IMR-90 (cell line): ENCODE results near the gene MEGF8. TPM values are rescaled to one million over a fixed set of nuclear protein-coding genes. Genes with fewer than 3 reads are reported as not detected.

Experiments
- ATAC-seq: fragments of 200-7000 bp; cut with Tn5 transposase; 2 replicates; pipeline ENCODE4 v1.9.1; 2020; ENCODE audit warnings: low read depth, mild to moderate bottlenecking, moderate library complexity
- BruUV-seq: library from RNA; stranded (reverse); fragments of 400-500 nt; replicated peaks from 2 replicates; lab custom pipeline; 2021; lab: Mats Ljungman, UMichigan
- CTCF ChIA-PET: fragments of 300-600 bp; formaldehyde crosslinking; extraction: SDS; loops from one replicate; lab custom pipeline; 2021; ENCODE audit warnings: antibody characterized with exemption; lab: Yijun Ruan, JAX
- POLR2A ChIA-PET: fragments of 300-600 bp; sonication (Branson Sonifier 250); formaldehyde crosslinking; loops from one replicate; lab custom pipeline; 2022; ENCODE audit warnings: antibody characterized with exemption; ENCODE audit not compliant: unreplicated experiment; lab: Charles Lee
- DNase-seq: peaks from one replicate; pipeline ENCODE4 v3.0.0; 2013
- H2AFZ ChIP-seq: replicated peaks from 2 replicates; pipeline ENCODE3; 2013; ENCODE audit warnings: low read length, mild to moderate bottlenecking; ENCODE audit not compliant: poor library complexity
- H2AK5ac ChIP-seq: 2 replicates; pipeline ENCODE4 v1.6.1; 2013; ENCODE audit warnings: low read depth, low read length, inconsistent platforms
- H2AK9ac ChIP-seq: replicated peaks from 2 replicates; pipeline ENCODE3; 2013; ENCODE audit warnings: mild to moderate bottlenecking, low read depth, low read length, moderate library complexity; ENCODE audit not compliant: poor library complexity
- H2BK120ac ChIP-seq: 2 replicates; pipeline ENCODE4 v1.6.1; 2013; ENCODE audit warnings: low read depth, low read length, inconsistent platforms
- H2BK15ac ChIP-seq: 3 replicates; pipeline ENCODE4 v1.6.1; 2013; ENCODE audit warnings: low read depth, low read length, inconsistent platforms
- H2BK20ac ChIP-seq: 2 replicates; pipeline ENCODE4 v1.6.1; 2013; ENCODE audit warnings: low read depth, mild to moderate bottlenecking, inconsistent platforms, low read length, moderate library complexity
- H2BK5ac ChIP-seq: 2 replicates; pipeline ENCODE4 v1.6.1; 2013; ENCODE audit warnings: mild to moderate bottlenecking, low read depth, low read length, inconsistent platforms; ENCODE audit not compliant: poor library complexity, severe bottlenecking
- H3K14ac ChIP-seq: replicated peaks from 2 replicates; pipeline ENCODE4 v1.6.1; 2013; ENCODE audit warnings: low read depth, low read length, inconsistent platforms
- H3K18ac ChIP-seq: 2 replicates; pipeline ENCODE4 v1.6.1; 2013; ENCODE audit warnings: low read depth, low read length, control low read depth
- H3K23ac ChIP-seq: 2 replicates; pipeline ENCODE4 v1.6.1; 2013; ENCODE audit warnings: low read depth, low read length, inconsistent platforms
- H3K27ac ChIP-seq: 2 replicates; pipeline ENCODE4 v1.5.1; 2013; ENCODE audit warnings: mild to moderate bottlenecking, control low read depth, low read length; ENCODE audit not compliant: insufficient read depth
- H3K27me3 ChIP-seq: 2 replicates; pipeline ENCODE4 v1.6.1; 2013; ENCODE audit warnings: low read length; ENCODE audit not compliant: control insufficient read depth, insufficient read depth
- H3K36me3 ChIP-seq: 2 replicates; pipeline ENCODE4 v1.6.1; 2013; ENCODE audit warnings: low read length, mixed read lengths; ENCODE audit not compliant: control insufficient read depth, insufficient read depth
- H3K4ac ChIP-seq: 2 replicates; pipeline ENCODE4 v1.6.1; 2013; ENCODE audit warnings: low read depth, low read length, inconsistent platforms
- H3K4me1 ChIP-seq: 2 replicates; pipeline ENCODE4 v1.6.1; 2013; ENCODE audit warnings: low read length, mixed read lengths; ENCODE audit not compliant: control insufficient read depth, insufficient read depth
- H3K4me2 ChIP-seq: 2 replicates; pipeline ENCODE4 v1.6.1; 2013; ENCODE audit warnings: low read depth, mild to moderate bottlenecking, control low read depth, low read length, moderate library complexity
- H3K4me3 ChIP-seq: 2 replicates; pipeline ENCODE4 v1.5.1; 2013; ENCODE audit warnings: low read depth, mild to moderate bottlenecking, control low read depth, low read length, moderate library complexity; ENCODE audit not compliant: insufficient read depth
- H3K56ac ChIP-seq: 2 replicates; pipeline ENCODE4 v1.6.1; 2013; ENCODE audit warnings: low read length, inconsistent platforms; ENCODE audit not compliant: insufficient read depth; ENCODE audit errors: extremely low read depth
- H3K79me1 ChIP-seq, 2 experiments: 2 replicates each; pipeline ENCODE4 v1.6.1; 2013; ENCODE audit warnings: low read length in 2 of 2, inconsistent platforms in 1 of 2, low read depth in 1 of 2
- H3K9ac ChIP-seq: 2 replicates; pipeline ENCODE4 v1.6.1; 2013; ENCODE audit warnings: low read depth, low read length, control low read depth
- H3K9me1 ChIP-seq: 2 replicates; pipeline ENCODE4 v1.6.1; 2013; ENCODE audit warnings: low read length, inconsistent platforms; ENCODE audit not compliant: insufficient read depth
- H3K9me3 ChIP-seq: 2 replicates; pipeline ENCODE4 v1.6.1; 2013; ENCODE audit warnings: low read length; ENCODE audit not compliant: control insufficient read depth, insufficient read depth
- H4K20me1 ChIP-seq: 2 replicates; pipeline ENCODE4 v1.6.1; 2013; ENCODE audit warnings: low read length, inconsistent platforms; ENCODE audit not compliant: insufficient read depth
- H4K5ac ChIP-seq: 2 replicates; pipeline ENCODE4 v1.6.1; 2013; ENCODE audit warnings: mild to moderate bottlenecking, low read depth, low read length, control low read depth
- H4K8ac ChIP-seq, 2 experiments: 2 replicates each; pipeline ENCODE4 v1.6.1; 2013; ENCODE audit warnings: low read depth in 2 of 2, low read length in 2 of 2, control low read depth in 1 of 2, inconsistent platforms in 1 of 2
- H4K91ac ChIP-seq: 2 replicates; pipeline ENCODE4 v1.6.1; 2013; ENCODE audit warnings: low read depth, low read length, inconsistent platforms; ENCODE audit not compliant: insufficient read depth
- BHLHE40 ChIP-seq: fragments of 150-350 bp; IDR thresholded peaks from 2 replicates; pipeline ENCODE4 v1.6.1; 2016; ENCODE audit warnings: mild to moderate bottlenecking, low read depth, low read length
- CEBPB ChIP-seq: IDR thresholded peaks from 2 replicates; pipeline ENCODE4 v1.6.1; 2012; ENCODE audit warnings: low read depth, low read length, improper control_type of control experiment
- CHD1 ChIP-seq: IDR thresholded peaks from 2 replicates; pipeline ENCODE4 v1.6.1; 2012; ENCODE audit warnings: low read depth, low read length, improper control_type of control experiment
- CTCF ChIP-seq: conservative IDR thresholded peaks from 2 replicates; pipeline ENCODE4 v1.5.1; 2012; ENCODE audit warnings: mild to moderate bottlenecking, low read depth, low read length, improper control_type of control experiment
- ELK1 ChIP-seq: fragments of 150-350 bp; IDR thresholded peaks from 2 replicates; pipeline ENCODE4 v1.6.1; 2016; ENCODE audit warnings: low read depth, mild to moderate bottlenecking, low read length, moderate library complexity, borderline replicate concordance
- FOS ChIP-seq: fragments of 150-350 bp; IDR thresholded peaks from 2 replicates; pipeline ENCODE4 v1.6.1; 2016; ENCODE audit warnings: low read depth, low read length
- MAZ ChIP-seq: IDR thresholded peaks from 2 replicates; pipeline ENCODE4 v1.6.1; 2012; ENCODE audit warnings: low read depth, mild to moderate bottlenecking, low read length, improper control_type of control experiment, moderate library complexity, borderline replicate concordance
- MXI1 ChIP-seq: IDR thresholded peaks from 2 replicates; pipeline ENCODE4 v1.6.1; 2012; ENCODE audit warnings: low read depth, mild to moderate bottlenecking, low read length, moderate library complexity, borderline replicate concordance
- NFE2L2 ChIP-seq: fragments of 150-350 bp; IDR thresholded peaks from 2 replicates; pipeline ENCODE4 v1.6.1; 2016; ENCODE audit warnings: low read depth, mild to moderate bottlenecking, low read length
- POLR2A ChIP-seq: IDR thresholded peaks from 2 replicates; pipeline ENCODE4 v1.6.1; 2012; ENCODE audit warnings: mild to moderate bottlenecking, low read depth, low read length
- RAD21 ChIP-seq: IDR thresholded peaks from 2 replicates; pipeline ENCODE4 v1.6.1; 2012; ENCODE audit warnings: low read length, improper control_type of control experiment
- RCOR1 ChIP-seq: IDR thresholded peaks from 2 replicates; pipeline ENCODE4 v1.6.1; 2012; ENCODE audit warnings: mild to moderate bottlenecking, low read length, improper control_type of control experiment; ENCODE audit not compliant: insufficient replicate concordance
- RFX5 ChIP-seq: IDR thresholded peaks from 2 replicates; pipeline ENCODE4 v1.8.0; 2012; ENCODE audit warnings: low read depth, mild to moderate bottlenecking, low read length, moderate library complexity
- SMC3 ChIP-seq: fragments of 150-350 bp; IDR thresholded peaks from 2 replicates; pipeline ENCODE4 v1.6.1; 2016; ENCODE audit warnings: low read depth, mild to moderate bottlenecking, antibody characterized with exemption, low read length, moderate library complexity
- USF2 ChIP-seq: fragments of 150-350 bp; IDR thresholded peaks from 2 replicates; pipeline ENCODE4 v1.6.1; 2017; ENCODE audit warnings: mild to moderate bottlenecking, antibody characterized with exemption, low read length, low read depth
- WGBS, 2 experiments: methylation state at CpG; one replicate each; pipeline versions ENCODE4 v1.1.5 to v1.1.7; 2013; ENCODE audit warnings: missing lambda C conversion rate in 2 of 2; ENCODE audit not compliant: insufficient read length in 1 of 2; ENCODE audit errors: extremely low coverage in 2 of 2; 5-methylcytosine and 5-hydroxymethylcytosine counted together
- dilution Hi-C: fragments of 300-500 bp; cut with HindIII; formaldehyde crosslinking; loops from one replicate; pipeline ENCODE4 v1.14.3; 2018; ENCODE audit warnings: low sequenced_read_pairs; ENCODE audit not compliant: unreplicated experiment
- in situ Hi-C: fragments of 300-500 bp; cut with MboI; formaldehyde crosslinking; loops from 3 replicates; pipeline ENCODE4 v1.14.3; 2019; ENCODE audit warnings: low sequenced_read_pairs, inconsistent platforms, mixed read lengths
- intact Hi-C: fragments of 100-400 bp; cut with micrococcal nuclease; formaldehyde crosslinking; loops from 2 replicates; pipeline ENCODE4 v1.10.0; 2022
- polyA plus RNA-seq, 3 experiments: library from polyadenylated mRNA; depleted of rRNA; stranded (reverse); fragments of >200 nt; gene quantifications; 2 replicates each; pipeline ENCODE4 v1.2.3, GENCODE V29; 2012; ENCODE audit warnings: low replicate concordance in 1 of 3
- total RNA-seq: library from RNA; depleted of rRNA; stranded (reverse); fragments of >200 nt; gene quantifications from 2 replicates; pipeline ENCODE4 v1.2.3, GENCODE V29; 2012

MEGF8 gene
- total and polyA plus RNA-seq, 2 of the 4 experiments (the other 2 are of a cell fraction) = 2.3 to 12.5 TPM

- no peak overlapping the region for H3K4me3 ChIP-seq
- H3K23ac ChIP-seq = no peak overlapping the region
- H3K36me3 ChIP-seq = peaks cover 81% of the 10 kb centered on the region
- peak overlapping the region; percentile 11 for H2AFZ ChIP-seq
- H2BK5ac ChIP-seq = no peak overlapping the region
- H3K56ac ChIP-seq = no peak overlapping the region
- H3K27me3 ChIP-seq = no peaks in the 10 kb centered on the region
- H3K18ac ChIP-seq = no peak overlapping the region
- no peaks in the 10 kb centered on the region for H3K9me3 ChIP-seq
- no peak overlapping the region for H2BK15ac ChIP-seq
- DNase-seq (no peak), ATAC-seq (no peak)
- intact Hi-C loops (no loop called here), in situ Hi-C loops (no loop called here), dilution Hi-C loops (no loop called here)
- H3K27ac ChIP-seq = no peak overlapping the region
- 95% methylated on average over 8 of the region's 27 CpGs; no CpG with 5 or more reads in 1 of the 2 experiments for WGBS, 2 experiments
- no peaks in the 10 kb centered on the region for H3K4me1 ChIP-seq
- no peak overlapping the region for H4K8ac ChIP-seq
- H3K14ac ChIP-seq = no peak overlapping the region
- no peak overlapping the region for H3K4me2 ChIP-seq
- no peak overlapping the region for H3K9ac ChIP-seq
- H4K5ac ChIP-seq = no peak overlapping the region
- H3K4ac ChIP-seq = no peak overlapping the region
- no peak overlapping the region for H4K91ac ChIP-seq
- no peaks in the 10 kb centered on the region for H3K9me1 ChIP-seq
- H2AK9ac ChIP-seq = no peak overlapping the region
- no peak overlapping the region for H2BK20ac ChIP-seq
- H2BK120ac ChIP-seq = no peak overlapping the region
- ChIA-PET POLR2A (no interaction called here), CTCF (no interaction called here)
- peaks cover 10% of the 10 kb centered on the region for H4K20me1 ChIP-seq
- H2AK5ac ChIP-seq = no peak overlapping the region
- peaks cover 6 to 10% of the 10 kb centered on the region in 2 experiments for H3K79me1 ChIP-seq
- no TSS peak for BruUV-seq
- TF ChIP-seq CTCF (no peak), RCOR1 (no peak), SMC3 (no peak), MXI1 (no peak), NFE2L2 (no peak), POLR2A (no peak), FOS (no peak), CEBPB (no peak), MAZ (no peak), RAD21 (no peak), USF2 (no peak), CHD1 (no peak), ELK1 (no peak), BHLHE40 (no peak), RFX5 (no peak)
Observed at GRCh38 chr19:42292042-42292960, 33.1 kb upstream of the MEGF8 start.
